Measurements from ENCODE around the gene XCL2.

DNA sequence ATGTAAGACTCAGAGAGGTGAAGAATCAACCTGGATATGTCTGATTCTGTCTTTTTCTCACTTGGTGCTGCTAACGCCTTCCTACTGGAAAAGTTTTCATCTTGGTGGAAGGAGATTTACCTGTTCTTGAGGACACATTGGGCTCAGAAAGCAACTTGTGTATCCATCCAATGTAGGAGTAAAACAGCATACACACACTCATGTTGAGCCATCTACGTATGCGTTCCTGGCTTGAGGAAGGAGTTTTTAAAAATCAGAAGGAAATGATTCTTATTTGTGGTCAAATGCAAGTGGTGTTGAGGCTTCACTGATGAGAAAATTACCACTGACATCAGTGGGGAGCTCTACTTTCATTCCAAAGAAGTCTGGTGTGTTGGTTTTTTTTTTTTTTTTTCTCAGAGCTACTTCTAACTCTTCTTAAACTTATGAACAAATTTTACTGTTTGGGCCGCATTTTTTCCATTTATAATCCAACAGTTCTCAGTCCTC lies 25.6 kb downstream of the XCL2 start:
- TF ChIP-seq CTCF (IDR thresholded peaks at IDR 0.05; ENCODE audit: borderline replicate concordance, extremely low read depth, low read length, poor library complexity, severe bottlenecking): no peak
- no peak for TF ChIP-seq EZH2 (IDR thresholded peaks at IDR 0.05; ENCODE audit: borderline replicate concordance, low read depth, low read length, severe bottlenecking)

All from DND-41 (cell line).